GM12878 (cell line): ENCODE results near the gene TRPM3. TPM values are rescaled to one million over a fixed set of nuclear protein-coding genes. Genes with fewer than 3 reads are reported as not detected.

Experiments used
- ATAC-seq: fragments of 200-7000 bp; cut with Tn5 transposase; 3 replicates; pipeline ENCODE4 v1.9.1; 2020; ENCODE audit warnings: mild to moderate bottlenecking, moderate library complexity
- BruUV-seq: library from RNA; stranded (reverse); fragments of 400-500 nt; replicated peaks from 2 replicates; lab custom pipeline; 2021; lab: Mats Ljungman, UMichigan
- CTCF ChIA-PET: fragments of 300-600 bp; sonication (Branson Sonifier 250); formaldehyde crosslinking; extraction: SDS; loops from one replicate; lab custom pipeline; 2021; ENCODE audit warnings: inconsistent platforms; lab: Yijun Ruan, JAX
- POLR2A ChIA-PET: fragments of 350-600 bp; formaldehyde crosslinking; extraction: SDS; loops from one replicate; lab custom pipeline; 2021; ENCODE audit warnings: inconsistent platforms; lab: Charles Lee
- RAD21 ChIA-PET: fragments of 300-600 bp; sonication (Branson Sonifier 250); formaldehyde crosslinking; loops from one replicate; lab custom pipeline; 2023; ENCODE audit warnings: antibody characterized with exemption; ENCODE audit not compliant: unreplicated experiment; lab: Charles Lee
- SMC1A ChIA-PET: fragments of 300-600 bp; sonication (Branson Sonifier 250); formaldehyde crosslinking; loops from one replicate; lab custom pipeline; 2023; ENCODE audit not compliant: unreplicated experiment, uncharacterized antibody; lab: Charles Lee
- DNase-seq: peaks from one replicate; pipeline ENCODE4 v3.0.0-alpha.2; 2011; ENCODE audit warnings: low read depth, low spot score
- FAIRE-seq: peaks from 3 replicates; lab custom pipeline; 2011; peaks lifted over from hg19 to GRCh38; lab: Jason Lieb, UNC
- H2AFZ ChIP-seq: 2 replicates; pipeline ENCODE4 v1.6.0; 2011; ENCODE audit warnings: low read depth, low read length, control low read depth; ENCODE audit not compliant: control insufficient read depth
- H3K27ac ChIP-seq: 2 replicates; pipeline ENCODE4 v1.5.1; 2011; ENCODE audit warnings: control low read depth; ENCODE audit not compliant: control insufficient read depth, insufficient read depth
- H3K27me3 ChIP-seq, 2 experiments: replicated peaks in 1 of 2; 2 replicates each; pipeline versions ENCODE4 v1.6.0 to v1.6.1; 2011; ENCODE audit warnings: low read length in 1 of 2; ENCODE audit not compliant: control insufficient read depth in 2 of 2, insufficient read depth in 2 of 2
- H3K36me3 ChIP-seq, 2 experiments: 2 replicates each; pipeline ENCODE4 v1.5.1; 2011; ENCODE audit warnings: low read length in 1 of 2; ENCODE audit not compliant: control insufficient read depth in 2 of 2, insufficient read depth in 2 of 2
- H3K4me1 ChIP-seq: 2 replicates; pipeline ENCODE4 v1.6.1; 2011; ENCODE audit warnings: mild to moderate bottlenecking, low read length, moderate library complexity, mixed read lengths; ENCODE audit not compliant: control insufficient read depth, insufficient read depth
- H3K4me2 ChIP-seq: 2 replicates; pipeline ENCODE4 v1.6.0; 2011; ENCODE audit warnings: control low read depth; ENCODE audit not compliant: control insufficient read depth, insufficient read depth
- H3K4me3 ChIP-seq: fragments of 200-600 bp; sonication (generic); 2 replicates; pipeline ENCODE4 v1.5.1; 2016
- H3K79me2 ChIP-seq: 2 replicates; pipeline ENCODE4 v1.6.0; 2011; ENCODE audit warnings: low read length; ENCODE audit not compliant: control insufficient read depth, insufficient read depth
- H3K9ac ChIP-seq: 2 replicates; pipeline ENCODE4 v1.8.0; 2011; ENCODE audit warnings: low read length, control low read depth, mixed read lengths; ENCODE audit not compliant: control insufficient read depth, insufficient read depth
- H3K9me3 ChIP-seq: replicated peaks from 3 replicates; pipeline ENCODE4 v1.5.1; 2011; ENCODE audit warnings: mild to moderate bottlenecking, low read length; ENCODE audit not compliant: control insufficient read depth, insufficient read depth
- H4K20me1 ChIP-seq: 2 replicates; pipeline ENCODE4 v1.6.0; 2011; ENCODE audit not compliant: control insufficient read depth, insufficient read depth
- CHD2 ChIP-seq: IDR thresholded peaks from 2 replicates; pipeline ENCODE4 v1.6.1; 2011; ENCODE audit warnings: low read depth, low read length, improper control_type of control experiment, borderline replicate concordance
- DPF2 ChIP-seq: fragments of 450-650 bp; IDR thresholded peaks from 2 replicates; pipeline ENCODE4 v1.6.1; 2017; ENCODE audit warnings: mild to moderate bottlenecking
- EED ChIP-seq: sonication (generic); IDR thresholded peaks from 2 replicates; pipeline ENCODE4 v1.6.1; 2016; ENCODE audit warnings: antibody characterized with exemption, low read depth
- ESRRA ChIP-seq: IDR thresholded peaks from 2 replicates; pipeline ENCODE4 v1.6.1; 2012; ENCODE audit warnings: mild to moderate bottlenecking, low read length, improper control_type of control experiment
- GATAD2B ChIP-seq: fragments of 450-650 bp; conservative IDR thresholded peaks from 2 replicates; pipeline ENCODE4 v1.6.1; 2017; ENCODE audit warnings: low read depth, mild to moderate bottlenecking, moderate library complexity
- HDAC2 ChIP-seq: fragments of 200-600 bp; sonication (generic); IDR thresholded peaks from 2 replicates; pipeline ENCODE4 v1.6.1; 2017
- HSF1 ChIP-seq: fragments of 150-350 bp; IDR thresholded peaks from 2 replicates; pipeline ENCODE4 v1.6.1; 2014; ENCODE audit warnings: mild to moderate bottlenecking, low read depth, low read length
- MEF2A ChIP-seq: IDR thresholded peaks from 2 replicates; pipeline ENCODE4 v1.6.1; 2011; ENCODE audit warnings: low read depth, mild to moderate bottlenecking, low read length, moderate library complexity; ENCODE audit not compliant: insufficient read depth
- MTA2 ChIP-seq: fragments of 450-650 bp; IDR thresholded peaks from 2 replicates; pipeline ENCODE4 v1.6.1; 2016; ENCODE audit warnings: low read depth, mild to moderate bottlenecking, moderate library complexity
- NFIC ChIP-seq: IDR thresholded peaks from 2 replicates; pipeline ENCODE4 v1.6.1; 2012; ENCODE audit warnings: low read depth, mild to moderate bottlenecking, inconsistent platforms, low read length, moderate library complexity
- NFYB ChIP-seq: IDR thresholded peaks from 2 replicates; pipeline ENCODE4 v1.6.1; 2011; ENCODE audit warnings: low read depth, mild to moderate bottlenecking, low read length, improper control_type of control experiment, moderate library complexity; ENCODE audit not compliant: insufficient read depth
- PRDM15 ChIP-seq: fragments of 450-650 bp; formaldehyde crosslinking; IDR thresholded peaks from 2 replicates; pipeline ENCODE4 v1.4.0; 2020; ENCODE audit warnings: mild to moderate bottlenecking, moderate library complexity
- SKIL ChIP-seq: fragments of 450-650 bp; IDR thresholded peaks from 2 replicates; pipeline ENCODE4 v1.6.1; 2017; ENCODE audit warnings: mild to moderate bottlenecking, low read depth, inconsistent platforms; ENCODE audit not compliant: poor library complexity, severe bottlenecking
- SMAD5 ChIP-seq: IDR thresholded peaks from 2 replicates; pipeline ENCODE4 v1.6.1; 2016; ENCODE audit warnings: antibody characterized with exemption, low read depth
- STAT1 ChIP-seq: fragments of 450-650 bp; conservative IDR thresholded peaks from 2 replicates; pipeline ENCODE4 v1.6.1; 2014; ENCODE audit warnings: antibody characterized with exemption, mild to moderate bottlenecking
- TARDBP ChIP-seq: IDR thresholded peaks from 2 replicates; pipeline ENCODE4 v1.6.1; 2016; ENCODE audit warnings: borderline replicate concordance
- TCF12 ChIP-seq: IDR thresholded peaks from 2 replicates; pipeline ENCODE4 v1.6.1; 2011; ENCODE audit warnings: low read depth, mild to moderate bottlenecking, low read length
- ZNF207 ChIP-seq: fragments of 450-650 bp; IDR thresholded peaks from 2 replicates; pipeline ENCODE4 v1.6.1; 2014; ENCODE audit warnings: antibody characterized with exemption, mild to moderate bottlenecking, borderline replicate concordance
- WGBS: methylation state at CpG from one replicate; pipeline ENCODE4 v1.1.6; 2016; ENCODE audit warnings: low lambda C conversion rate; ENCODE audit not compliant: insufficient replicate concordance, insufficient coverage; ENCODE audit errors: missing lambda C conversion rate; 5-methylcytosine and 5-hydroxymethylcytosine counted together
- in situ Hi-C: fragments of 300-500 bp; cut with MboI; formaldehyde crosslinking; loops from 9 replicates; pipeline ENCODE4 v1.14.3; 2018; ENCODE audit warnings: mixed read lengths
- intact Hi-C: fragments of 100-400 bp; cut with micrococcal nuclease; formaldehyde crosslinking; loops from one replicate; pipeline ENCODE4 v1.14.2; 2022; ENCODE audit not compliant: unreplicated experiment
- polyA plus RNA-seq, 11 experiments: library from polyadenylated mRNA; depleted of rRNA in 4 of 11; unstranded in 6 of 11; stranded (reverse) in 5 of 11; fragments of >200 nt; fragmentation: Nextera tagmentation in 4 of 11; fragmentation: Illumina TruSeq in 1 of 11; extraction: Ambion mirVana in 4 of 11; extraction: Trizol in 1 of 11; gene quantifications; 1 replicate in 1 of 11; 2 replicates in 10 of 11; pipeline versions ENCODE4 v1.2.1 to v1.2.3, GENCODE V29; 2011 to 2016; ENCODE audit warnings: inconsistent platforms in 2 of 11, missing spikeins in 2 of 11, low read depth in 1 of 11
- total RNA-seq, 4 experiments: library from RNA; depleted of rRNA in 3 of 4; stranded (reverse); fragments of >200 nt in 3 of 4; fragmentation: Illumina TruSeq in 1 of 4; extraction: Trizol in 1 of 4; gene quantifications; 2 replicates each; pipeline versions ENCODE4 v1.2.1 to v1.2.3, GENCODE V29; 2013 to 2021

The TRPM3 gene
- total and polyA plus RNA-seq, 10 of the 15 experiments (the other 5 are each of a cell fraction or from before 2014, with no cell fraction given) = not detected

- Histone ChIP-seq H3K4me3 (no peak overlapping the region), H3K4me2 (no peak overlapping the region), H4K20me1 (no peaks in the 10 kb centered on the region), H2AFZ (no peak overlapping the region), H3K36me3 (no peaks in the 10 kb centered on the region), H3K27me3 (no peaks in the 10 kb centered on the region; a peak in 1 of 4 replicates), H3K9me3 (no peaks in the 10 kb centered on the region), H3K27ac (no peak overlapping the region), H3K9ac (no peak overlapping the region), H3K79me2 (no peaks in the 10 kb centered on the region), H3K4me1 (no peaks in the 10 kb centered on the region)
- WGBS = 0% methylated on average over 2 of the region's 2 CpGs
- no TSS peak for BruUV-seq
- in situ Hi-C loops = no loop called here
- ChIA-PET RAD21 (no interaction called here), POLR2A (no interaction called here), SMC1A (no interaction called here), CTCF (interaction anchor here (1.0 kb wide), 1 partner anchor 56 kb away, joined by 3 read pairs; no protein-coding TSS in a partner anchor)
- intact Hi-C loops = no loop called here
- DNase-seq (no peak), ATAC-seq (no peak), FAIRE-seq (no peak)
- no peak for TF ChIP-seq SMAD5
- TF ChIP-seq SKIL = no peak
- TF ChIP-seq CHD2 = no peak
- TF ChIP-seq ESRRA = no peak
- no peak for TF ChIP-seq MTA2
- TF ChIP-seq TARDBP = no peak
- no peak for TF ChIP-seq TCF12
- no peak for TF ChIP-seq DPF2
- TF ChIP-seq ZNF207 = no peak
- no peak for TF ChIP-seq NFIC
- no peak for TF ChIP-seq HDAC2
- no peak for TF ChIP-seq MEF2A
- no peak for TF ChIP-seq PRDM15 (CRISPR knock-in tag)
- TF ChIP-seq EED = no peak
- no peak for TF ChIP-seq NFYB
- no peak for TF ChIP-seq STAT1
- no peak for TF ChIP-seq GATAD2B
- TF ChIP-seq HSF1 = no peak
Observed at GRCh38 chr9:70994582-70994981, 126.8 kb downstream of the TRPM3 start.
